ENCODE measurements around the gene KLF11.
"Not testable (repeated sequence)": the region's sequence is repeated elsewhere in the genome, so short reads cannot be mapped to it uniquely, and the experiment has no call there.

KLF11 gene

GRCh38 chr2:10013651-10014417 is 29.5 kb upstream of the KLF11 start:
- not testable (repeated sequence) for H3K4me3 Mint-ChIP-seq; H3K9me3 Mint-ChIP-seq; H3K27ac Mint-ChIP-seq; H3K4me1 Mint-ChIP-seq (ENCODE audit: low read depth); H3K36me3 Mint-ChIP-seq (ENCODE audit: low read depth)
- peaks cover 14% of the 10 kb centered on the region for H3K27me3 Mint-ChIP-seq (ENCODE audit: low read depth)

- no peaks in the 10 kb centered on the region for H3K36me3 Mint-ChIP-seq (ENCODE audit: low read depth)
- no peaks in the 10 kb centered on the region for H3K4me1 Mint-ChIP-seq (ENCODE audit: low read depth)
- H3K27ac Mint-ChIP-seq, result no peak overlapping the region
- no peaks in the 10 kb centered on the region for H3K9me3 Mint-ChIP-seq
- H3K4me3 Mint-ChIP-seq, result no peak overlapping the region
- peaks cover 20% of the 10 kb centered on the region for H3K27me3 Mint-ChIP-seq (ENCODE audit: low read depth)
Observed at GRCh38 chr2:10014418-10015190, 28.7 kb upstream of the KLF11 start.

- H3K4me3 Mint-ChIP-seq; H3K27ac Mint-ChIP-seq; H3K4me1 Mint-ChIP-seq (ENCODE audit: low read depth); H3K36me3 Mint-ChIP-seq (ENCODE audit: low read depth); H3K9me3 Mint-ChIP-seq: not testable (repeated sequence)
- H3K27me3 Mint-ChIP-seq (ENCODE audit: low read depth), result peaks cover 20% of the 10 kb centered on the region
Observed at GRCh38 chr2:10015376-10015989, 27.9 kb upstream of the KLF11 start.

GRCh38 chr2:10016001-10016801 is 27.1 kb upstream of the KLF11 start:
- no peaks in the 10 kb centered on the region for H3K9me3 Mint-ChIP-seq
- H3K4me3 Mint-ChIP-seq, result no peak overlapping the region
- no peaks in the 10 kb centered on the region for H3K4me1 Mint-ChIP-seq (ENCODE audit: low read depth)
- H3K36me3 Mint-ChIP-seq (ENCODE audit: low read depth), result no peaks in the 10 kb centered on the region
- H3K27me3 Mint-ChIP-seq (ENCODE audit: low read depth), result peaks cover 20% of the 10 kb centered on the region
- no peak overlapping the region for H3K27ac Mint-ChIP-seq

GRCh38 chr2:10016802-10017258 is 26.5 kb upstream of the KLF11 start:
- Mint-ChIP-seq H3K27me3 (ENCODE audit: low read depth) (peaks cover 20% of the 10 kb centered on the region), H3K4me3 (no peak overlapping the region), H3K36me3 (ENCODE audit: low read depth) (no peaks in the 10 kb centered on the region), H3K4me1 (ENCODE audit: low read depth) (no peaks in the 10 kb centered on the region), H3K9me3 (no peaks in the 10 kb centered on the region), H3K27ac (no peak overlapping the region)

- Mint-ChIP-seq H3K9me3 (no peaks in the 10 kb centered on the region), H3K4me3 (no peak overlapping the region), H3K27me3 (ENCODE audit: low read depth) (peaks cover 20% of the 10 kb centered on the region), H3K36me3 (ENCODE audit: low read depth) (no peaks in the 10 kb centered on the region), H3K27ac (no peak overlapping the region), H3K4me1 (ENCODE audit: low read depth) (no peaks in the 10 kb centered on the region)
Observed at GRCh38 chr2:10017313-10017941, 25.9 kb upstream of the KLF11 start.

- Mint-ChIP-seq H3K4me3 (no peak overlapping the region), H3K36me3 (ENCODE audit: low read depth) (no peaks in the 10 kb centered on the region), H3K9me3 (no peaks in the 10 kb centered on the region), H3K4me1 (ENCODE audit: low read depth) (no peaks in the 10 kb centered on the region), H3K27ac (no peak overlapping the region), H3K27me3 (ENCODE audit: low read depth) (peaks cover 20% of the 10 kb centered on the region)
Observed at GRCh38 chr2:10019174-10019573, 24.2 kb upstream of the KLF11 start.

GRCh38 chr2:10019602-10020400 is 23.5 kb upstream of the KLF11 start:
- H3K4me3 Mint-ChIP-seq, result no peak overlapping the region
- H3K9me3 Mint-ChIP-seq, result no peaks in the 10 kb centered on the region
- H3K36me3 Mint-ChIP-seq (ENCODE audit: low read depth), result no peaks in the 10 kb centered on the region
- no peaks in the 10 kb centered on the region for H3K4me1 Mint-ChIP-seq (ENCODE audit: low read depth)
- H3K27ac Mint-ChIP-seq, result no peak overlapping the region
- H3K27me3 Mint-ChIP-seq (ENCODE audit: low read depth), result peaks cover 20% of the 10 kb centered on the region

GRCh38 chr2:10022041-10022421 is 21.3 kb upstream of the KLF11 start:
- Mint-ChIP-seq H3K4me3 (no peak overlapping the region), H3K27ac (no peak overlapping the region), H3K27me3 (ENCODE audit: low read depth) (peaks cover 16% of the 10 kb centered on the region), H3K9me3 (no peaks in the 10 kb centered on the region), H3K36me3 (ENCODE audit: low read depth) (no peaks in the 10 kb centered on the region), H3K4me1 (ENCODE audit: low read depth) (no peaks in the 10 kb centered on the region)

- no peak overlapping the region for H3K27ac Mint-ChIP-seq
- H3K4me3 Mint-ChIP-seq, result no peak overlapping the region
- H3K4me1 Mint-ChIP-seq (ENCODE audit: low read depth), result peaks cover under 1% of the 10 kb centered on the region
- H3K27me3 Mint-ChIP-seq (ENCODE audit: low read depth), result peaks cover 12% of the 10 kb centered on the region
- no peaks in the 10 kb centered on the region for H3K9me3 Mint-ChIP-seq
- H3K36me3 Mint-ChIP-seq (ENCODE audit: low read depth), result no peaks in the 10 kb centered on the region
Observed at GRCh38 chr2:10022445-10022844, 20.9 kb upstream of the KLF11 start.

- Mint-ChIP-seq H3K36me3 (ENCODE audit: low read depth) (no peaks in the 10 kb centered on the region), H3K4me1 (ENCODE audit: low read depth) (peaks cover 2% of the 10 kb centered on the region), H3K9me3 (no peaks in the 10 kb centered on the region), H3K27ac (no peak overlapping the region), H3K27me3 (ENCODE audit: low read depth) (peaks cover 9% of the 10 kb centered on the region), H3K4me3 (no peak overlapping the region)
Observed at GRCh38 chr2:10022966-10023662, 20.2 kb upstream of the KLF11 start.

GRCh38 chr2:10026940-10027569 is 16.3 kb upstream of the KLF11 start:
- no peak overlapping the region for H3K27ac Mint-ChIP-seq

More at GRCh38 chr2:10026940-10027569, 16.3 kb upstream of the KLF11 start:
- Mint-ChIP-seq H3K36me3 (ENCODE audit: low read depth) (no peaks in the 10 kb centered on the region), H3K27me3 (ENCODE audit: low read depth) (peaks cover 4% of the 10 kb centered on the region), H3K9me3 (no peaks in the 10 kb centered on the region), H3K4me3 (no peak overlapping the region), H3K4me1 (ENCODE audit: low read depth) (peaks cover 15% of the 10 kb centered on the region)

Data from T-helper 1 cell treated with Interleukin-12 subunit alpha and Interleukin-12 subunit beta and Interleukin-4 antibody, amounts not matched to agents 30 μg/mL and 1 μg/mL, for 36 hours (primary cell).